Muscle layer of colon (tissue), 2 donors: ENCODE results near the gene ADORA1.

Experiments used
- H3K27ac ChIP-seq: one replicate; pipeline ENCODE4 v1.7.0; 2013; ENCODE audit warnings: low read depth, mild to moderate bottlenecking, low read length, moderate library complexity
- H3K27me3 ChIP-seq, 2 donors: one replicate each; pipeline ENCODE4 v1.7.0; 2013; ENCODE audit warnings: low read length in 2 of 2, mild to moderate bottlenecking in 2 of 2; ENCODE audit not compliant: insufficient read depth in 2 of 2, control insufficient read depth in 1 of 2
- H3K36me3 ChIP-seq: one replicate; pipeline ENCODE4 v1.7.0; 2013; ENCODE audit warnings: mild to moderate bottlenecking, low read length; ENCODE audit not compliant: insufficient read depth
- H3K4me1 ChIP-seq: one replicate; pipeline ENCODE4 v1.7.0; 2013; ENCODE audit warnings: mild to moderate bottlenecking, low read length; ENCODE audit not compliant: insufficient read depth
- H3K4me3 ChIP-seq, 2 donors: one replicate each; pipeline ENCODE4 v1.7.0; 2013; ENCODE audit warnings: low read length in 2 of 2, low read depth in 1 of 2, mild to moderate bottlenecking in 1 of 2, moderate library complexity in 1 of 2
- H3K9ac ChIP-seq: one replicate; pipeline ENCODE4 v1.7.0; 2013; ENCODE audit warnings: low read length
- H3K9me3 ChIP-seq: one replicate; pipeline ENCODE4 v1.7.0; 2013; ENCODE audit warnings: mild to moderate bottlenecking, low read length
- donor health status: abdominal sarcoma.
- donor health status: Adenocarcinoma of cecum.

ADORA1 gene

GRCh38 chr1:203139976-203140475 is 12.5 kb downstream of the ADORA1 start:
- H3K4me1 ChIP-seq: no peaks in the 10 kb centered on the region
- H3K27me3 ChIP-seq: no peaks in the 10 kb centered on the region
- H3K9me3 ChIP-seq: no peaks in the 10 kb centered on the region
- H3K27ac ChIP-seq: no peak overlapping the region
- no peaks in the 10 kb centered on the region for H3K36me3 ChIP-seq
- H3K4me3 ChIP-seq: no peak overlapping the region
- H3K9ac ChIP-seq: no peak overlapping the region

GRCh38 chr1:203140743-203141520 is 13.4 kb downstream of the ADORA1 start:
- no peaks in the 10 kb centered on the region for H3K9me3 ChIP-seq
- no peak overlapping the region for H3K27ac ChIP-seq
- H3K36me3 ChIP-seq: no peaks in the 10 kb centered on the region
- no peaks in the 10 kb centered on the region for H3K4me1 ChIP-seq
- H3K4me3 ChIP-seq: no peak overlapping the region
- H3K9ac ChIP-seq: no peak overlapping the region
- no peaks in the 10 kb centered on the region for H3K27me3 ChIP-seq

- no peaks in the 10 kb centered on the region for H3K27me3 ChIP-seq
- H3K9ac ChIP-seq: no peak overlapping the region
- H3K9me3 ChIP-seq: no peaks in the 10 kb centered on the region
- no peaks in the 10 kb centered on the region for H3K4me1 ChIP-seq
- no peaks in the 10 kb centered on the region for H3K36me3 ChIP-seq
- no peak overlapping the region for H3K27ac ChIP-seq
- no peak overlapping the region for H3K4me3 ChIP-seq
These were observed 14.6 kb downstream of the ADORA1 start for GRCh38 chr1:203142124-203142523.

- H3K36me3 ChIP-seq: no peaks in the 10 kb centered on the region
- H3K4me1 ChIP-seq: no peaks in the 10 kb centered on the region
- no peak overlapping the region for H3K4me3 ChIP-seq
- no peak overlapping the region for H3K9ac ChIP-seq
- H3K27me3 ChIP-seq: no peaks in the 10 kb centered on the region
- H3K27ac ChIP-seq: no peak overlapping the region
- no peaks in the 10 kb centered on the region for H3K9me3 ChIP-seq
These were observed 15.3 kb downstream of the ADORA1 start for GRCh38 chr1:203142684-203143408.

- H3K27ac ChIP-seq: no peak overlapping the region
- no peaks in the 10 kb centered on the region for H3K36me3 ChIP-seq
- H3K4me1 ChIP-seq: no peaks in the 10 kb centered on the region
- H3K4me3 ChIP-seq: no peak overlapping the region
- no peaks in the 10 kb centered on the region for H3K9me3 ChIP-seq
- no peaks in the 10 kb centered on the region for H3K27me3 ChIP-seq
- H3K9ac ChIP-seq: no peak overlapping the region
These were observed 16.1 kb downstream of the ADORA1 start for GRCh38 chr1:203143641-203144040.

- no peaks in the 10 kb centered on the region for H3K9me3 ChIP-seq
- H3K36me3 ChIP-seq: no peaks in the 10 kb centered on the region
- H3K9ac ChIP-seq: no peak overlapping the region
- H3K4me1 ChIP-seq: no peaks in the 10 kb centered on the region
- no peak overlapping the region for H3K4me3 ChIP-seq
- no peak overlapping the region for H3K27ac ChIP-seq
- H3K27me3 ChIP-seq: no peaks in the 10 kb centered on the region
These were observed 17.1 kb downstream of the ADORA1 start for GRCh38 chr1:203144661-203145060.

GRCh38 chr1:203145321-203146041 is 18.0 kb downstream of the ADORA1 start:
- Histone ChIP-seq H3K27ac (no peak overlapping the region), H3K27me3 (no peaks in the 10 kb centered on the region), H3K9ac (no peak overlapping the region), H3K36me3 (no peaks in the 10 kb centered on the region), H3K4me1 (no peaks in the 10 kb centered on the region), H3K9me3 (no peaks in the 10 kb centered on the region), H3K4me3 (no peak overlapping the region)

GRCh38 chr1:203146042-203146369 is 18.5 kb downstream of the ADORA1 start:
- Histone ChIP-seq H3K27me3 (no peaks in the 10 kb centered on the region), H3K27ac (no peak overlapping the region), H3K4me3 (no peak overlapping the region), H3K4me1 (no peaks in the 10 kb centered on the region), H3K9ac (no peak overlapping the region), H3K36me3 (no peaks in the 10 kb centered on the region), H3K9me3 (no peaks in the 10 kb centered on the region)

GRCh38 chr1:203146537-203146936 is 19.0 kb downstream of the ADORA1 start:
- Histone ChIP-seq H3K4me3 (no peak overlapping the region), H3K9me3 (no peaks in the 10 kb centered on the region), H3K27me3 (no peaks in the 10 kb centered on the region), H3K27ac (no peak overlapping the region), H3K4me1 (no peaks in the 10 kb centered on the region), H3K9ac (no peak overlapping the region), H3K36me3 (no peaks in the 10 kb centered on the region)

- no peaks in the 10 kb centered on the region for H3K36me3 ChIP-seq
- no peaks in the 10 kb centered on the region for H3K9me3 ChIP-seq
- no peak overlapping the region for H3K4me3 ChIP-seq
- H3K4me1 ChIP-seq: no peaks in the 10 kb centered on the region
- H3K27ac ChIP-seq: no peak overlapping the region
- H3K9ac ChIP-seq: no peak overlapping the region
- H3K27me3 ChIP-seq: no peaks in the 10 kb centered on the region
These were observed 19.9 kb downstream of the ADORA1 start for GRCh38 chr1:203147376-203147775.

- Histone ChIP-seq H3K9ac (no peak overlapping the region), H3K36me3 (no peaks in the 10 kb centered on the region), H3K27ac (no peak overlapping the region), H3K27me3 (no peaks in the 10 kb centered on the region), H3K9me3 (no peaks in the 10 kb centered on the region), H3K4me3 (no peak overlapping the region), H3K4me1 (no peaks in the 10 kb centered on the region)
These were observed 20.6 kb downstream of the ADORA1 start for GRCh38 chr1:203148127-203148526.
